ENCODE results near the gene MFSD12.

- TF ChIP-seq, protein P1, sequence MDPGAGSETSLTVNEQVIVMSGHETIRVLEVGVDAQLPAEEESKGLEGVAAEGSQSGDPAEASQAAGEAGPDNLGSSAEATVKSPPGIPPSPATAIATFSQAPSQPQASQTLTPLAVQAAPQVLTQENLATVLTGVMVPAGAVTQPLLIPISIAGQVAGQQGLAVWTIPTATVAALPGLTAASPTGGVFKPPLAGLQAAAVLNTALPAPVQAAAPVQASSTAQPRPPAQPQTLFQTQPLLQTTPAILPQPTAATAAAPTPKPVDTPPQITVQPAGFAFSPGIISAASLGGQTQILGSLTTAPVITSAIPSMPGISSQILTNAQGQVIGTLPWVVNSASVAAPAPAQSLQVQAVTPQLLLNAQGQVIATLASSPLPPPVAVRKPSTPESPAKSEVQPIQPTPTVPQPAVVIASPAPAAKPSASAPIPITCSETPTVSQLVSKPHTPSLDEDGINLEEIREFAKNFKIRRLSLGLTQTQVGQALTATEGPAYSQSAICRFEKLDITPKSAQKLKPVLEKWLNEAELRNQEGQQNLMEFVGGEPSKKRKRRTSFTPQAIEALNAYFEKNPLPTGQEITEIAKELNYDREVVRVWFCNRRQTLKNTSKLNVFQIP (CRISPR knock-in tag; IDR thresholded peaks at IDR 0.05; ENCODE audit: borderline replicate concordance, low read depth), result no peak
- no peak for TF ChIP-seq PATZ1 (CRISPR knock-in tag; IDR thresholded peaks at IDR 0.05; ENCODE audit: borderline replicate concordance)
- no peak for TF ChIP-seq RARB (CRISPR knock-in tag; IDR thresholded peaks at IDR 0.05)
- TF ChIP-seq, protein P2, sequence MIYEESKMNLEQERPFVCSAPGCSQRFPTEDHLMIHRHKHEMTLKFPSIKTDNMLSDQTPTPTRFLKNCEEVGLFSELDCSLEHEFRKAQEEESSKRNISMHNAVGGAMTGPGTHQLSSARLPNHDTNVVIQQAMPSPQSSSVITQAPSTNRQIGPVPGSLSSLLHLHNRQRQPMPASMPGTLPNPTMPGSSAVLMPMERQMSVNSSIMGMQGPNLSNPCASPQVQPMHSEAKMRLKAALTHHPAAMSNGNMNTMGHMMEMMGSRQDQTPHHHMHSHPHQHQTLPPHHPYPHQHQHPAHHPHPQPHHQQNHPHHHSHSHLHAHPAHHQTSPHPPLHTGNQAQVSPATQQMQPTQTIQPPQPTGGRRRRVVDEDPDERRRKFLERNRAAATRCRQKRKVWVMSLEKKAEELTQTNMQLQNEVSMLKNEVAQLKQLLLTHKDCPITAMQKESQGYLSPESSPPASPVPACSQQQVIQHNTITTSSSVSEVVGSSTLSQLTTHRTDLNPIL (CRISPR knock-in tag; IDR thresholded peaks at IDR 0.05; ENCODE audit: low read depth), result no peak
- TF ChIP-seq ISL1 (CRISPR knock-in tag; IDR thresholded peaks at IDR 0.05), result no peak
- no peak for TF ChIP-seq ARNTL (CRISPR knock-in tag; IDR thresholded peaks at IDR 0.05; ENCODE audit: borderline replicate concordance, low read depth)
- no peak for TF ChIP-seq ZC3H10 (CRISPR knock-in tag; IDR thresholded peaks at IDR 0.05)
- TF ChIP-seq, protein P3, sequence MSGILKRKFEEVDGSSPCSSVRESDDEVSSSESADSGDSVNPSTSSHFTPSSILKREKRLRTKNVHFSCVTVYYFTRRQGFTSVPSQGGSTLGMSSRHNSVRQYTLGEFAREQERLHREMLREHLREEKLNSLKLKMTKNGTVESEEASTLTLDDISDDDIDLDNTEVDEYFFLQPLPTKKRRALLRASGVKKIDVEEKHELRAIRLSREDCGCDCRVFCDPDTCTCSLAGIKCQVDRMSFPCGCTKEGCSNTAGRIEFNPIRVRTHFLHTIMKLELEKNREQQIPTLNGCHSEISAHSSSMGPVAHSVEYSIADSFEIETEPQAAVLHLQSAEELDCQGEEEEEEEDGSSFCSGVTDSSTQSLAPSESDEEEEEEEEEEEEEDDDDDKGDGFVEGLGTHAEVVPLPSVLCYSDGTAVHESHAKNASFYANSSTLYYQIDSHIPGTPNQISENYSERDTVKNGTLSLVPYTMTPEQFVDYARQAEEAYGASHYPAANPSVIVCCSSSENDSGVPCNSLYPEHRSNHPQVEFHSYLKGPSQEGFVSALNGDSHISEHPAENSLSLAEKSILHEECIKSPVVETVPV (CRISPR knock-in tag; IDR thresholded peaks at IDR 0.05), result no peak
- no peak for TF ChIP-seq TCF4 (CRISPR knock-in tag; IDR thresholded peaks at IDR 0.05; ENCODE audit: borderline replicate concordance)
- TF ChIP-seq, protein P4, sequence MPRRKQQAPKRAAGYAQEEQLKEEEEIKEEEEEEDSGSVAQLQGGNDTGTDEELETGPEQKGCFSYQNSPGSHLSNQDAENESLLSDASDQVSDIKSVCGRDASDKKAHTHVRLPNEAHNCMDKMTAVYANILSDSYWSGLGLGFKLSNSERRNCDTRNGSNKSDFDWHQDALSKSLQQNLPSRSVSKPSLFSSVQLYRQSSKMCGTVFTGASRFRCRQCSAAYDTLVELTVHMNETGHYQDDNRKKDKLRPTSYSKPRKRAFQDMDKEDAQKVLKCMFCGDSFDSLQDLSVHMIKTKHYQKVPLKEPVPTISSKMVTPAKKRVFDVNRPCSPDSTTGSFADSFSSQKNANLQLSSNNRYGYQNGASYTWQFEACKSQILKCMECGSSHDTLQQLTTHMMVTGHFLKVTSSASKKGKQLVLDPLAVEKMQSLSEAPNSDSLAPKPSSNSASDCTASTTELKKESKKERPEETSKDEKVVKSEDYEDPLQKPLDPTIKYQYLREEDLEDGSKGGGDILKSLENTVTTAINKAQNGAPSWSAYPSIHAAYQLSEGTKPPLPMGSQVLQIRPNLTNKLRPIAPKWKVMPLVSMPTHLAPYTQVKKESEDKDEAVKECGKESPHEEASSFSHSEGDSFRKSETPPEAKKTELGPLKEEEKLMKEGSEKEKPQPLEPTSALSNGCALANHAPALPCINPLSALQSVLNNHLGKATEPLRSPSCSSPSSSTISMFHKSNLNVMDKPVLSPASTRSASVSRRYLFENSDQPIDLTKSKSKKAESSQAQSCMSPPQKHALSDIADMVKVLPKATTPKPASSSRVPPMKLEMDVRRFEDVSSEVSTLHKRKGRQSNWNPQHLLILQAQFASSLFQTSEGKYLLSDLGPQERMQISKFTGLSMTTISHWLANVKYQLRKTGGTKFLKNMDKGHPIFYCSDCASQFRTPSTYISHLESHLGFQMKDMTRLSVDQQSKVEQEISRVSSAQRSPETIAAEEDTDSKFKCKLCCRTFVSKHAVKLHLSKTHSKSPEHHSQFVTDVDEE (CRISPR knock-in tag; IDR thresholded peaks at IDR 0.05), result no peak
- TF ChIP-seq PPARA (CRISPR knock-in tag; IDR thresholded peaks at IDR 0.05; ENCODE audit: borderline replicate concordance), result no peak
- TF ChIP-seq ZFP30 (CRISPR knock-in tag; IDR thresholded peaks at IDR 0.05), result no peak
Measured at GRCh38 chr19:3556978-3557460, 367 bp downstream of the MFSD12 start.

Measured in SK-N-SH treated with all-trans-retinoic acid at 6 μM for 48 hours (cell line).